IMR-90 (cell line): ENCODE measurements around the gene LTO1.
A peak's percentile ranks its signal among the peaks of the same experiment; 100 is the strongest.

Source experiments
- BHLHE40 ChIP-seq: fragments of 150-350 bp; IDR thresholded peaks from 2 replicates; pipeline ENCODE4 v1.6.1; 2016; ENCODE audit warnings: mild to moderate bottlenecking, low read depth, low read length
- CEBPB ChIP-seq: IDR thresholded peaks from 2 replicates; pipeline ENCODE4 v1.6.1; 2012; ENCODE audit warnings: low read depth, low read length, improper control_type of control experiment
- CTCF ChIP-seq: conservative IDR thresholded peaks from 2 replicates; pipeline ENCODE4 v1.5.1; 2012; ENCODE audit warnings: mild to moderate bottlenecking, low read depth, low read length, improper control_type of control experiment
- FOS ChIP-seq: fragments of 150-350 bp; IDR thresholded peaks from 2 replicates; pipeline ENCODE4 v1.6.1; 2016; ENCODE audit warnings: low read depth, low read length
- MAFK ChIP-seq: IDR thresholded peaks from 2 replicates; pipeline ENCODE4 v1.6.1; 2012; ENCODE audit warnings: low read depth, low read length, improper control_type of control experiment
- MAZ ChIP-seq: IDR thresholded peaks from 2 replicates; pipeline ENCODE4 v1.6.1; 2012; ENCODE audit warnings: low read depth, mild to moderate bottlenecking, low read length, improper control_type of control experiment, moderate library complexity, borderline replicate concordance
- NFE2L2 ChIP-seq: fragments of 150-350 bp; IDR thresholded peaks from 2 replicates; pipeline ENCODE4 v1.6.1; 2016; ENCODE audit warnings: low read depth, mild to moderate bottlenecking, low read length
- POLR2A ChIP-seq: IDR thresholded peaks from 2 replicates; pipeline ENCODE4 v1.6.1; 2012; ENCODE audit warnings: mild to moderate bottlenecking, low read depth, low read length
- RCOR1 ChIP-seq: IDR thresholded peaks from 2 replicates; pipeline ENCODE4 v1.6.1; 2012; ENCODE audit warnings: mild to moderate bottlenecking, low read length, improper control_type of control experiment; ENCODE audit not compliant: insufficient replicate concordance
- RFX5 ChIP-seq: IDR thresholded peaks from 2 replicates; pipeline ENCODE4 v1.8.0; 2012; ENCODE audit warnings: low read depth, mild to moderate bottlenecking, low read length, moderate library complexity
- SMC3 ChIP-seq: fragments of 150-350 bp; IDR thresholded peaks from 2 replicates; pipeline ENCODE4 v1.6.1; 2016; ENCODE audit warnings: low read depth, mild to moderate bottlenecking, antibody characterized with exemption, low read length, moderate library complexity
- USF2 ChIP-seq: fragments of 150-350 bp; IDR thresholded peaks from 2 replicates; pipeline ENCODE4 v1.6.1; 2017; ENCODE audit warnings: mild to moderate bottlenecking, antibody characterized with exemption, low read length, low read depth

GRCh38 chr11:69704508-69705253 lies 29.5 kb upstream of the LTO1 start:
- peak; percentile 61 for TF ChIP-seq CTCF
- no peak for TF ChIP-seq MAFK
- TF ChIP-seq RFX5: no peak
- no peak for TF ChIP-seq FOS
- TF ChIP-seq POLR2A: no peak
- no peak for TF ChIP-seq MAZ
- TF ChIP-seq CEBPB: no peak
- peak; percentile 33 for TF ChIP-seq SMC3
- no peak for TF ChIP-seq USF2
- no peak for TF ChIP-seq RCOR1
- TF ChIP-seq BHLHE40: no peak
- TF ChIP-seq NFE2L2: no peak
